Neural crest cell (in vitro differentiated cells): Measurements from ENCODE around the gene CHN2. TPM values are rescaled to one million over a fixed set of nuclear protein-coding genes. Genes with fewer than 3 reads are reported as not detected.

Experiments
- DNase-seq: peaks from one replicate; pipeline ENCODE4 v3.0.0; 2021; ENCODE audit warnings: low read depth, mixed read lengths, low spot score
- H3K27ac Mint-ChIP-seq: one replicate; pipeline ENCODE4 v1.8.0; 2021; ENCODE audit warnings: mild to moderate bottlenecking, mixed read lengths; ENCODE audit not compliant: unreplicated experiment
- H3K27me3 Mint-ChIP-seq: 2 replicates; pipeline ENCODE4 v1.8.0; 2021; ENCODE audit warnings: low read depth, mild to moderate bottlenecking, mixed read lengths
- H3K36me3 Mint-ChIP-seq: 2 replicates; pipeline ENCODE4 v1.8.0; 2021; ENCODE audit warnings: low read depth, mild to moderate bottlenecking, mixed read lengths
- H3K4me1 Mint-ChIP-seq: 2 replicates; pipeline ENCODE4 v1.8.0; 2021; ENCODE audit warnings: mixed read lengths
- H3K4me3 Mint-ChIP-seq: one replicate; pipeline ENCODE4 v1.8.0; 2021; ENCODE audit warnings: mild to moderate bottlenecking, mixed read lengths
- H3K9me3 Mint-ChIP-seq: 2 replicates; pipeline ENCODE4 v1.8.0; 2021; ENCODE audit warnings: mixed read lengths
- CTCF ChIP-seq: fragments of 200-600 bp; sonication (generic); conservative IDR thresholded peaks from 2 replicates; pipeline ENCODE4 v1.5.0; 2021; ENCODE audit warnings: antibody characterized with exemption, mild to moderate bottlenecking
- total RNA-seq: library from RNA; stranded (reverse); gene quantifications from 2 replicates; pipeline ENCODE4 v1.2.1, GENCODE V29; 2021

Gene CHN2
- total RNA-seq, 1 donor from 2014 or later, result 15.4 TPM

- H3K36me3 Mint-ChIP-seq, result no peaks in the 10 kb centered on the region
- H3K4me1 Mint-ChIP-seq, result peaks cover 19% of the 10 kb centered on the region
- H3K27ac Mint-ChIP-seq, result no peak overlapping the region
- no peak for TF ChIP-seq CTCF
- no peak for DNase-seq
- H3K27me3 Mint-ChIP-seq, result no peaks in the 10 kb centered on the region
- H3K9me3 Mint-ChIP-seq, result peaks cover 4% of the 10 kb centered on the region
- no peak overlapping the region for H3K4me3 Mint-ChIP-seq
These were observed 124.5 kb downstream of the CHN2 start for GRCh38 chr7:29318853-29319718.

- H3K4me3 Mint-ChIP-seq, result no peak overlapping the region
These were observed 125.3 kb downstream of the CHN2 start for GRCh38 chr7:29319719-29320521.

GRCh38 chr7:29320577-29320976 lies 126.0 kb downstream of the CHN2 start:
- Mint-ChIP-seq H3K4me3 (no peak overlapping the region), H3K9me3 (peaks cover 4% of the 10 kb centered on the region), H3K27me3 (no peaks in the 10 kb centered on the region), H3K36me3 (no peaks in the 10 kb centered on the region), H3K4me1 (peaks cover 19% of the 10 kb centered on the region), H3K27ac (no peak overlapping the region)
- TF ChIP-seq CTCF, result no peak
- DNase-seq, result no peak

More at GRCh38 chr7:29319719-29320521, 125.3 kb downstream of the CHN2 start:
- peaks cover 19% of the 10 kb centered on the region for H3K4me1 Mint-ChIP-seq
- no peak for DNase-seq
- H3K9me3 Mint-ChIP-seq, result peaks cover 4% of the 10 kb centered on the region
- H3K27me3 Mint-ChIP-seq, result no peaks in the 10 kb centered on the region
- H3K27ac Mint-ChIP-seq, result peak overlapping the region; percentile 58
- no peak for TF ChIP-seq CTCF
- H3K36me3 Mint-ChIP-seq, result no peaks in the 10 kb centered on the region

GRCh38 chr7:29322023-29322712 lies 127.6 kb downstream of the CHN2 start:
- Mint-ChIP-seq H3K27me3 (no peaks in the 10 kb centered on the region), H3K27ac (no peak overlapping the region), H3K4me3 (no peak overlapping the region), H3K4me1 (peaks cover 19% of the 10 kb centered on the region), H3K36me3 (no peaks in the 10 kb centered on the region), H3K9me3 (peaks cover 4% of the 10 kb centered on the region)
- no peak for DNase-seq
- TF ChIP-seq CTCF, result no peak

- no peaks in the 10 kb centered on the region for H3K36me3 Mint-ChIP-seq
- no peak overlapping the region for H3K4me3 Mint-ChIP-seq
- TF ChIP-seq CTCF, result no peak
- H3K27me3 Mint-ChIP-seq, result no peaks in the 10 kb centered on the region
- H3K27ac Mint-ChIP-seq, result no peak overlapping the region
- no peak for DNase-seq
- peaks cover 4% of the 10 kb centered on the region for H3K9me3 Mint-ChIP-seq
- H3K4me1 Mint-ChIP-seq, result peaks cover 20% of the 10 kb centered on the region
These were observed 130.9 kb downstream of the CHN2 start for GRCh38 chr7:29325476-29325875.
